Neural crest cell (in vitro differentiated cells): ENCODE measurements around the gene ROCK2. TPM values are rescaled to one million over a fixed set of nuclear protein-coding genes. Genes with fewer than 3 reads are reported as not detected.

Experiments
- DNase-seq: peaks from one replicate; pipeline ENCODE4 v3.0.0; 2021; ENCODE audit warnings: low read depth, mixed read lengths, low spot score
- H3K27ac Mint-ChIP-seq: one replicate; pipeline ENCODE4 v1.8.0; 2021; ENCODE audit warnings: mild to moderate bottlenecking, mixed read lengths; ENCODE audit not compliant: unreplicated experiment
- H3K27me3 Mint-ChIP-seq: 2 replicates; pipeline ENCODE4 v1.8.0; 2021; ENCODE audit warnings: low read depth, mild to moderate bottlenecking, mixed read lengths
- H3K36me3 Mint-ChIP-seq: 2 replicates; pipeline ENCODE4 v1.8.0; 2021; ENCODE audit warnings: low read depth, mild to moderate bottlenecking, mixed read lengths
- H3K4me1 Mint-ChIP-seq: 2 replicates; pipeline ENCODE4 v1.8.0; 2021; ENCODE audit warnings: mixed read lengths
- H3K4me3 Mint-ChIP-seq: one replicate; pipeline ENCODE4 v1.8.0; 2021; ENCODE audit warnings: mild to moderate bottlenecking, mixed read lengths
- H3K9me3 Mint-ChIP-seq: 2 replicates; pipeline ENCODE4 v1.8.0; 2021; ENCODE audit warnings: mixed read lengths
- CTCF ChIP-seq: fragments of 200-600 bp; sonication (generic); conservative IDR thresholded peaks from 2 replicates; pipeline ENCODE4 v1.5.0; 2021; ENCODE audit warnings: antibody characterized with exemption, mild to moderate bottlenecking
- total RNA-seq: library from RNA; stranded (reverse); gene quantifications from 2 replicates; pipeline ENCODE4 v1.2.1, GENCODE V29; 2021

Gene ROCK2
- total RNA-seq, 1 donor from 2014 or later, result 47.2 TPM

GRCh38 chr2:11325961-11326676 lies 18.3 kb downstream of the ROCK2 start:
- Mint-ChIP-seq H3K4me3 (no peak overlapping the region), H3K27me3 (no peaks in the 10 kb centered on the region), H3K36me3 (no peaks in the 10 kb centered on the region), H3K9me3 (no peaks in the 10 kb centered on the region), H3K27ac (no peak overlapping the region), H3K4me1 (peaks cover 15% of the 10 kb centered on the region)
- TF ChIP-seq CTCF, result no peak
- DNase-seq, result no peak

DNA sequence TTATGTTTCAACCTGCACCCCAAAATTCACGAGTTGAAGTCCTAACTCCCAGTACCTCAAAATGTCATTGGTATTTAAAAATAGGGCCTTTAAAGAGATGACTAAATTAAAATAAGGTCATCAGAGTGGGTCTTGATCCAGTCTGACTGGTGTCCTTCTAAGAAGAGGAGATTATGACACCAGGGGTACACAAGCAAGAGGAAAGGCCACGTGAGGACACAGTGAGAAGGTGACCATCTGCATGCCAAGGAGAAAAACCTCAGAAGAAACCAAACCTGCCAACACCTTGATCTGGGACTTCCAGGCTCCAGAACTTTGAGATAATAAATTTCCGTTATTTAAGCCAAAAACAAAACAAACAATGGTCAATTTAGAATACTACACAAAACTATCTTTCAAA lies 22.6 kb downstream of the ROCK2 start:
- Mint-ChIP-seq H3K27me3 (no peaks in the 10 kb centered on the region), H3K4me1 (peaks cover 10% of the 10 kb centered on the region), H3K36me3 (peaks cover 5% of the 10 kb centered on the region), H3K27ac (no peak overlapping the region), H3K9me3 (no peaks in the 10 kb centered on the region), H3K4me3 (no peak overlapping the region)
- no peak for TF ChIP-seq CTCF
- no peak for DNase-seq

- H3K9me3 Mint-ChIP-seq, result no peaks in the 10 kb centered on the region
- DNase-seq, result no peak
- peaks cover 5% of the 10 kb centered on the region for H3K36me3 Mint-ChIP-seq
- no peak overlapping the region for H3K27ac Mint-ChIP-seq
- no peaks in the 10 kb centered on the region for H3K27me3 Mint-ChIP-seq
- H3K4me1 Mint-ChIP-seq, result peaks cover 10% of the 10 kb centered on the region
- no peak overlapping the region for H3K4me3 Mint-ChIP-seq
- TF ChIP-seq CTCF, result no peak
Observed at GRCh38 chr2:11320698-11321492, 23.5 kb downstream of the ROCK2 start.

DNA sequence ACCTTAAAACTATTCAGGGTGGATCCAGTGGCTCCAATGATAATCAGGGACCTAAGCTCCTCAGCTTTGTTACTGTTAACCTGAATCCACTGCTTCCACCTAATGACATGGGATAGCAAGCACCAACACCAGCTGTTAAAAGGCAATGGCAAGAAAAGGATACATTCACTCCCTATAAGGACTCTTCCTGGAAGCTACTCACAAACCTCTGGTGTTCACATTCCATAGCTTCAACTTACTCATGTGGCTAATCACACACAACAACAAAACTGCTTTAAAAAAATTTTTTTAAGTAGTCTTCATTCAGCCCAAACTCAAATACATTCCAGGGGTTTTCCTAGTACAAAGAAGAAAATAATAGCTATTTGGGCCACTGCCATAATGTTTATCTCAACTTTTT lies 24.5 kb downstream of the ROCK2 start:
- H3K9me3 Mint-ChIP-seq, result no peaks in the 10 kb centered on the region
- TF ChIP-seq CTCF, result no peak
- no peaks in the 10 kb centered on the region for H3K27me3 Mint-ChIP-seq
- H3K4me1 Mint-ChIP-seq, result peaks cover 10% of the 10 kb centered on the region
- no peak overlapping the region for H3K4me3 Mint-ChIP-seq
- H3K27ac Mint-ChIP-seq, result no peak overlapping the region
- no peak for DNase-seq
- peaks cover 5% of the 10 kb centered on the region for H3K36me3 Mint-ChIP-seq

- Mint-ChIP-seq H3K9me3 (no peaks in the 10 kb centered on the region), H3K36me3 (peaks cover 5% of the 10 kb centered on the region), H3K27ac (no peak overlapping the region), H3K4me3 (no peak overlapping the region), H3K27me3 (no peaks in the 10 kb centered on the region), H3K4me1 (peaks cover 11% of the 10 kb centered on the region)
- TF ChIP-seq CTCF, result no peak
- no peak for DNase-seq
Observed at GRCh38 chr2:11315074-11315705, 29.2 kb downstream of the ROCK2 start.
